Caki2 (cell line): ENCODE results near the gene PLCB3. TPM values are rescaled to one million over a fixed set of nuclear protein-coding genes. Genes with fewer than 3 reads are reported as not detected.

Source experiments
- DNase-seq: peaks from one replicate; pipeline ENCODE4 v3.0.0-alpha.2; 2015; ENCODE audit warnings: low read depth
- in situ Hi-C: cut with HindIII; loops from 2 replicates; pipeline ENCODE4 v1.10.0; 2016; ENCODE audit warnings: low sequenced_read_pairs, low pct_unique_long_range_greater_than_20kb, mixed read lengths
- total RNA-seq: library from RNA; depleted of rRNA; stranded (reverse); fragments of >200 nt; shearing (Covaris generic); gene quantifications from 2 replicates; pipeline ENCODE4 v1.2.3, GENCODE V29; 2014; ENCODE audit warnings: low replicate concordance

Gene PLCB3
- total RNA-seq, 1 experiment from 2014 or later, result 16.5 TPM

DNA sequence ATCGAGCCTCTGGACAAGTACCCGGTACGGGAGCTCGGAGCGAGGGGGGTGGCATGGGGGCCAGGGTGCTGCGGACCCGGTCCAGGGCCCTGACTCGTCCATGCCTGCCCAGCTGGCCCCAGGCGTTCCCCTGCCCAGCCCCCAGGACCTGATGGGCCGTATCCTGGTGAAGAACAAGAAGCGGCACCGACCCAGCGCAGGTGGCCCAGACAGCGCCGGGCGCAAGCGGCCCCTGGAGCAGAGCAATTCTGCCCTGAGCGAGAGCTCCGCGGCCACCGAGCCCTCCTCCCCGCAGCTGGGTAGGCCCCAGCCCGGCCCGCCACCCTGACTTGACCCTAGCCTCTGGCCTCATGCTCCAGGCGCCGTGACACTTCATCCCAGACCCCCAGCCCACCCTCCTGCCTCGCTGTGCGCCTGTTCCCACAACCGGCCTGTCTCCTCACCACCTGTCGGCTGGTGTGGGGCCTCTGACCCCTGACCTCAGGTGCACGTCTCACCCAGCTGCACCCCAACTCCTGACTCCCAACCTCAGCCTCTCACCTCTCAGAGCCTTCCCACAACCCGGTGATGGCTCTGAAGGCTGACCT, 7.7 kb downstream of the PLCB3 start:
- in situ Hi-C loops, result no loop called here
- DNase-seq, result no peak

DNA sequence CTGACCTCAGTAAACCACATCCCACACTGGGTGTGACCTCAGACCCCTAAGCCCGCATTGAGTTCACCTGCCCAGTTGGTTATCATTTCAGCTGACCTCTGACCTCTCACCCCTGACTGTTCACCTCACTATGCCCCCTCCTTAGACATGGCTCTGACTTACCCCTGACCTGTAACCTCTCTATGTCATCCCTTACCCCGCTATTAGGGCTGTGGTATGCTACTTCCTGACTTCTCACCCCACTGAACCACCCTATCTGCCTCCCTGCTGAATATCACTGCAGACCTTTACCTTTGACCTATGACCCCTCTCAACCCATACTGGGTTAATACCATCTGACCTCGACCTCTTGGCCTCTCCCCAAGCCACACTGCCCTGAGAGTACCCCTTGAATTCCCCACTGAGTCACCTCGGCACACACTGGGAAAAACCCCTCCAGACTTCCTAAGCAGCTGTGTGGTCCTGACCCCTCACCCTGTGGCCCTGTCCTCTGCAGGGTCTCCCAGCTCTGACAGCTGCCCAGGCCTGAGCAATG, 8.3 kb downstream of the PLCB3 start:
- in situ Hi-C loops, result no loop called here
- DNase-seq, result no peak

DNA sequence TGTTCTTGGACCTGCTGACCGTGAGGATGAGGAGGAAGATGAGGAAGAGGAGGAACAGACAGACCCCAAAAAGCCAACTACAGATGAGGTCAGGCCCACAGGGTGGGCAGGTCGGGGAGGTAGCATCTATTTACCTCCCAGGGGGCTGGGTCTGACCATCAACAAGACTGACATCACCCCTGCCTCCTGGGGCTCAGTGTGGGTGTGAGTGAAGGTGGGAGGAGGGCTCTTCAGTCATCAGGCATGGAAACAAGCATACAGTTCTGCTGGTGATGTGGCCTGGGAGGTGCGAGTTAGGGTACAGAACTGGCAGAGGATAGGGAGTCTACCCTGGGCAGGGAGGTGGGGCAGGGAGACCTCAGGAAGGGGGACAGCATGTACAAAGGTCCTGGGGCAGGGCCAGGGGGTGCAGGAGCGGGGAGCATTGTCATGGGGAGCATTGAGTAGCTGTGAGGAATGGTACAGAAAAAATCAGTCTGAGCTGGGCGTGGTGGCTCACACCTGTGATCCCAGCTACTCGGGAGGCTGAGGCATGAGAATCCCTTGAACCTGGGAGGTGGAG, 8.9 kb downstream of the PLCB3 start:
- no peak for DNase-seq
- in situ Hi-C loops, result no loop called here

DNA sequence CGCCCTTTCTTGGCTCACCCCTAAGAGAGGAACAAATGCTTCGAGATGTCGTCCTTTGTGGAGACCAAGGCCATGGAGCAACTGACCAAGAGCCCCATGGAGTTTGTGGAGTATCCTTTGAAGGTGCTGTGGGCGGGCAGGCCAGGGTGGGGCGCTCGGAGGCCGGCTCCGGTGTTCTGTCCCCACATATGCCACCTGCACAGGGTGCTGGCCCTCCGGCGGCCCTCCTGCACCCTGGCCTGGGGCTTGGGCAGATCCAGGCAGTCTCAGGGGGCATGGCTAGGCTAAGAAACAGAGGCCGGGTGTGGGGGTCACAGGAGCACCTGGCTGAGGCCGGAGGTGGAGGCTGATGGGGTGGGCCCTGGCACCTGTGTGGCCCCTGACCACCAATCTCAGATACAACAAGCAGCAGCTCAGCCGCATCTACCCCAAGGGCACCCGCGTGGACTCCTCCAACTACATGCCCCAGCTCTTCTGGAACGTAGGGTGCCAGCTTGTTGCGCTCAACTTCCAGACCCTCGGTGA, 10.3 kb downstream of the PLCB3 start:
- in situ Hi-C loops, result no loop called here
- DNase-seq, result no peak

DNA sequence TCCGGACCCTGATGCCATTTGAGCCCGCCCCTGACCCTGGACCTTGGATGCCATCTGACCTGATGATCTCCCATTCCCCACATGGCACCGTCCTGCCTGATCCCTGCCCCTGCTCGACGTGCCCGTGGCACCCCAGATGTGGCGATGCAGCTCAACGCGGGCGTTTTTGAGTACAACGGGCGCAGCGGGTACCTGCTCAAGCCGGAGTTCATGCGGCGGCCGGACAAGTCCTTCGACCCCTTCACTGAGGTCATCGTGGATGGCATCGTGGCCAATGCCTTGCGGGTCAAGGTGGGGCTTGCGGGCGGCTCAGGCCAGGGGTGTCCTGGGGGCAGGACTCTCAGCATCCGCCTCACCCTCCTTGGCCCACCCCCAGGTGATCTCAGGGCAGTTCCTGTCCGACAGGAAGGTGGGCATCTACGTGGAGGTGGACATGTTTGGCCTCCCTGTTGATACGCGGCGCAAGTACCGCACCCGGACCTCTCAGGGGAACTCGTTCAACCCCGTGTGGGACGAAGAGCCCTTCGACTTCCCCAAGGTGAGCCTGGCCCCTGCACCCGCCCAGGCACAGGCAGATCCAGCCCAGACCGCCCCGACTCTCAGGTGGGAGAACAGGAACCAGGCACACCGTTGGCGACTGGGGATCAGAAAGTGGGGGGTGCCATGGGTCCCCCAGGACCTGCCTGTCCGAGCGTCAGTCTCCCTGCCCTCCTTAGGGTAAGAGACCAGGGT, 11.1 kb downstream of the PLCB3 start:
- in situ Hi-C loops, result no loop called here

DNA sequence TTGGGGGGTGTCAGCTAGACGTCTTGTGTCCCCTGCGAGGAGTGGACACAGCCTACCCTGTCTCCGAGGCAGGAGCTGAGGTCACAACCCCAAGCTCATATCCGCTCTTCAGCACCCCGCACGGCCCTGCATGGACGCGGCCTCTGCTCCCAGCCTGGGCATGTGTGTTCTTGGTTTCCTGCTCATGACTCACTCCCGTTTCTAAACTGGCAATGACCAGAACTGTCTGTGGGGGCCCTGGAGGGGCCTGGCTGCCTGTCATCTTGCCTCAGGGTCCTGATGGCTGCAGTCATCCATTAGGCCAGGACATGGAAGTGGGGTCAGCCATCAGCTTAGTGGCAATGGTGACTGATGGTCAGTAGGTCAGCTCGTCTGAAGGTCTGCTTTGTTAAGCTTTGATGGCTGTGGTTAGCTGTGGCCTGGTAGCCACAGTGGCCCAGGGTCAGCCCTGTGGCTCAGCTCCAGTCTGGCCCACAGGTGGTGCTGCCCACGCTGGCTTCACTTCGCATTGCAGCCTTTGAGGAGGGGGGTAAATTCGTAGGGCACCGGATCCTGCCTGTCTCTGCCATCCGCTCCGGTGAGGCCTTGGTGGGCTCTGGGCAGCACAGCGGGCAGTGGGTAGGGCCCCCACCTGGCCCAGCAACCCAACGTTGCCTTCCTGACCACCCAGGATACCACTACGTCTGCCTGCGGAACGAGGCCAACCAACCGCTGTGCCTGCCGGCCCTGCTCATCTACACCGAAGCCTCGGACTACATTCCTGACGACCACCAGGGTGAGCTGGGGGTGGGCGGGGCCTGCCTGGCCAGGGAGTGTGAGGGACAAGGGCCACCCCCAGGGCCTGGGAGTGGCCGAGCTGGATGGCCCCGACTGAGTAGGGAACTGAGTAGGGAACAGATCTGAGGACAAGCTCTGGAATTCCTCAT, 12.0 kb downstream of the PLCB3 start:
- DNase-seq, result no peak
- in situ Hi-C loops, result no loop called here

More for the DNA sequence above, 11.1 kb downstream of the PLCB3 start:
- no peak for DNase-seq

DNA sequence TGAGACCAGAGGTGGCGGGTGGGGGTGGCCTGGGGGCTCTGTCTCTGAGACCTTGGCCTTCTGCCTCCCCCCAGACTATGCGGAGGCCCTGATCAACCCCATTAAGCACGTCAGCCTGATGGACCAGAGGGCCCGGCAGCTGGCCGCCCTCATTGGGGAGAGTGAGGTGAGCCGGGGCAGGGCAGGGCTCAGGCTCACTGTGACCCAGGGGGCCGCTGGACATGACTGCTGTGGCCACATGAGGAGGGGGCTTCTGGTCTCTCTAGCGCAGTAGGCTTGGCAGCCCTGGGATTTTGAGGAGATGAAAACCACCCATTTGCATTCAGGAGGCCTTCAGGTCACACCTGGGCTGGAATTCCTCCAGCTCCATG, 12.6 kb downstream of the PLCB3 start:
- in situ Hi-C loops, result no loop called here
- no peak for DNase-seq

DNA sequence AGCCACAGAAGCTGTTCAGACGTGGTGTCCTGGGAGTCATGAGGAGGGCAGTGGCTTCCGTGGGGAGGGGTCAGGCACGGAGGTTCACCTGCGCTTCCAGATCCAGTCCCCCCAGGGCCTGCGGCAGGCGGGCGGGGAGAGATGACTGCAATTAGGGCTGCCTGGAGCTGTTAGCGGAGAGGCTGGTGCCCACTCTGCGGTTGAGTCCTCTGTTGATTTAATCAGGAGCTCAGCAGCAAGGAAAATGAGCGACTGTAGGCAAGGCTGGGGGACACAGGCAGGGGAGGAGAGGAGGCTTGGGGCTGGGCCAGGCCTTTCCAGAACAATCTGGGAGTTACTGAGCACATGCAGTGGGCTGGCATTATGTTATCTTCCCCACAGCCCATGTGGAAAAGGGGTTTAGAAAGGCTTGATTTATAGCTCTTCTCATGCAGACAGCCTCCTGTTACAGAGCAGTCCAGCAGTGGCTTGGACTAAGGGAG, 13.1 kb downstream of the PLCB3 start:
- in situ Hi-C loops, result no loop called here
- DNase-seq, result no peak

DNA sequence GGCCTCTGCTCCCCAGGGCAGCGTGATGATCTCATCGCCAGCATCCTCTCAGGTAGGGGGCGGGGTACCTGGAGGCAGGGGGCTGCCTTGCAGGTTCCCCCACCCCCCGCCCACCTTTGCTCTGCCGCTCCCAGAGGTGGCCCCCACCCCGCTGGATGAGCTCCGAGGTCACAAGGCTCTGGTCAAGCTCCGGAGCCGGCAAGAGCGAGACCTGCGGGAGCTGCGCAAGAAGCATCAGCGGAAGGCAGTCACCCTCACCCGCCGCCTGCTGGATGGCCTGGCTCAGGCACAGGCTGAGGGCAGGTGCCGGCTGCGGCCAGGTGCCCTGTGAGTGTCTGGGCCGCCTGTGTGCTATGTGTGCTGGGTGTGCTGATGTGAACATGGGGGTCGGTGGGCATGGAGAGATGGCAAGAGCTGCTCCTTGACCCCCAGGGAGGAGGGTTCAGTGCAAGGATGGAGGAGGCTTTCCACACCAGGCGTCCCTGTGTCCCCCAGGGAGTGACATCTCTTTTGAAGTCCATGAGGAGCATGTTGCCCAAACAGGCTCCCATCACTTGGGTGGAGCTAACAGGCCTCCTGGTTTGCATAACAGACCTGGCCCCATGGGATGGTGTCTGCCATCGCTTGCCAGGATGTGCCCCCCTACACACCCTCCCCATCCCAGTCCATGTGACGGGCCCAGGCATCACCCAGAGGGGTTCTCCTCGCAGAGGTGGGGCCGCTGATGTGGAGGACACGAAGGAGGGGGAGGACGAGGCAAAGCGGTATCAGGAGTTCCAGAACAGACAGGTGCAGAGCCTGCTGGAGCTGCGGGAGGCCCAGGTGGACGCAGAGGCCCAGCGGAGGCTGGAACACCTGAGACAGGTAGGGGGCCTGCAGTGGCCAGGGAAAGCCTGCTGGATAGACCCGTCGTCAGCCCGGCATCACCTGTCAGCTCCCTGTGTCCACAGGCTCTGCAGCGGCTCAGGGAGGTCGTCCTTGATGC, 14.1 kb downstream of the PLCB3 start:
- in situ Hi-C loops, result no loop called here
- no peak for DNase-seq

DNA sequence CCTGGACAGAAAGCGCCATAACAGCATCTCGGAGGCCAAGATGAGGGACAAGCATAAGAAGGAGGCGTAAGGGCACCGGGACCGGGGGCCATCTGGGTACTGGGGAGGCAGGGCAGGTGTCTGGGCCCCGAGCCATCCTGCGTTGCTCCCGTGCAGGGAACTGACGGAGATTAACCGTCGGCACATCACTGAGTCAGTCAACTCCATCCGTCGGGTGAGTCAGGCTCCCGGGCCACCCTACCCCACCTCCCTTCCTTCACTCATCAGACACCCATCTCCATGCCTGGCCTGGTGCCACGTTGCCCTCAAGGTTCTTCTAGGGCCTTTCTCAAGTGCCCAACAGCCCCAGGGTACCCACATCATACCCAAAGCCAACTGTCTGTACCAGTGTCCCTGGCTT, 15.0 kb downstream of the PLCB3 start:
- in situ Hi-C loops, result no loop called here
- no peak for DNase-seq

DNA sequence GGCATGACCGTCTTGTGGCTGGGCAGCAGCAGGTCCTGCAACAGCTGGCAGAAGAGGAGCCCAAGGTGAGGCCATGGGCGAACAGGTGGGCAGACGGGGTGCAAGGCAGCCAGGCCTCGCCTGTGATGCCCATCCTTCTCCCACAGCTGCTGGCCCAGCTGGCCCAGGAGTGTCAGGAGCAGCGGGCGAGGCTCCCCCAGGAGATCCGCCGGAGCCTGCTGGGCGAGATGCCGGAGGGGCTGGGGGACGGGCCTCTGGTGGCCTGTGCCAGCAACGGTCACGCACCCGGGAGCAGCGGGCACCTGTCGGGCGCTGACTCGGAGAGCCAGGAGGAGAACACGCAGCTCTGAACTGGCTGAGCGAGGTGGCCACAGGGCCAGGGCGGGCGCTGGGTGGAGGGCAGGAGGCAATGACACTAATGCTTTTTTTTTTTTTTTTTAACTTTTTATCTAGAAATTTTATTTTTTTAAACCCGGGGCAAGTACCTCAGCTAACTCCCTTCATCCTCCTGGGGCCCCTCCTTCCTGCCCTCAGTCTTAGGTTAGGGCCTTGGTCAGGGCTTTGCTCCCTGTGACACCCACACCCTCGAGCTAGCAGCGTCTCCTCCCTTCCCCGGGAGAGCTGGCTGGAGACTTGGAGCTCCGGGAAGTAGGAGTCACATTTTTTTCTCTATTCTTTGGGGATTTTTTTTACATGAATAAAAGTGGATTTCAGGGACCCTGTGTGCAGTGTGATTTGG, 16.0 kb downstream of the PLCB3 start:
- in situ Hi-C loops, result no loop called here
- no peak for DNase-seq

DNA sequence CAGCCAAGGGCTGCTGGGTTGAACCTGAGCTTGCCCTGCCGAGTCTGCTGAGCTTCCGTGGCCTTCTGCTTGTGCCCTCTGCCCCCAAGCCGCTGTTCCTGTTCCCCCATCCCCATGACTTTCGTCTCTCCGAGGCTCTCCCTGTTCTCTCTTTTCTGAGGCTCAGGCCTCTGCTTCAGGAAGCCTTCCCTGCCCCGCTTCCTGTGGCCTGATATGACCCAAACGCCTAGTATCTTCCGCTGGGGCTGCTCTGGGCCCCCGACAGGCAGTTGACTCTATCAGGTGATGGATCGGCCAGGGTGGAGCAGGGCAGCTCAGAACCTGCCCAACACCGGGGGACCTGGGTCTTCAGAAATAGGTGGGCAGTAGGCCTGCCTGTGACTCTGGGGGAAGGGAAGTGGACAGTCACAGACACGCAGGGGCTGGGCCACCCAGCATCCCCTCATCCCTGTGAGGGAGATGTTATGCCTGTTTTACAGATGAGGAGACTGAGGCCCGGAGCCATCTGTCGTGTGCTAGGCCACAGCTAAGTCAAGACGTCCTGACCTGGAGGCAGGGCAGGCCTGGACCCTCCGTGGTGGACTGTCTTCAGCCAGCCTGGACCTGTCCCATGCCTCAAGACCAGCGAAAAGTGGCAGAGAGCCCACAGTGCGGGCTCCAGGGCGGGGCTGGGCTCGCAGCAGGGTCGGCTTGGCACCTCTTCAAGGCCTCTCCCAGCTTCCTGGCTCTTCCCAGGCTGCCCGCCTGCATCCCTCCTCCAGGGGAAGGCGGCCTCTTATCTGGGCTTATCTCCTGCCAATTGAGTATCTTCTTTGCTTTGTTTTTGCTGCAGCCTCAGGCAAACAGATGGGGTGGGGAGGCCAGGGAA, 16.9 kb downstream of the PLCB3 start:
- in situ Hi-C loops, result no loop called here
- DNase-seq, result peak; percentile 44

DNA sequence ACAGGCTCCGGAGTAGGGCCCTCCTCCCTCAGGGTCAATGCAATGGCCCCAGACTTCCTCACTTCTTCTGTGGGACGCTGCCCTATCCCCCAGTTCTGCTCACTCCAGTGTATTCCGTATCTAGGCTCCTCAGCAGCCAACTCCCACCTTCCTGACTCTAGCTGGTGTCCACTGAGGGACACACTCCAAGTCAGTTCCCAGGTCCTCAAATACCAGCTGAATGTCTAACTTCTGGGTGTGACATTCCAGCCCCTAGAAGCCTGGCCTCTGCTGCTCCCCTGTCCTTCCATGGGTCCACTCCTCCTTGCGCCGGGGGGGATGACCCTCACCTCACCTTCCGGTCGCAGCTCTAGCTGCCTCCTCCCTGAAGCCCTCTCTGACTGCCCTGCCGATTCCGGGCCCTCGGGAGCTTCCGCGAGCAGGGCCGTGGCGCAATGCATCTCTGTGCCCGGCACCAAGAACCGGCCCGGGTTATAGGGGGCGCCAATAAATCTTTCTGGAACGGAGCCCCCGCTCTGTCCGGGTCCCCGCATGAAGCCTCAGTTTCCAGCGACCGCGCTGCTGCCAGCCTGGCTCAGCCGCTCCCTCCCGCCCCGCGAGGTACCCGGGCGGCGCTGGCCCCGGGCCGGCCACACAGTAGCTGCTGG, 17.7 kb downstream of the PLCB3 start:
- in situ Hi-C loops, result no loop called here
- peak; percentile 50 for DNase-seq

DNA sequence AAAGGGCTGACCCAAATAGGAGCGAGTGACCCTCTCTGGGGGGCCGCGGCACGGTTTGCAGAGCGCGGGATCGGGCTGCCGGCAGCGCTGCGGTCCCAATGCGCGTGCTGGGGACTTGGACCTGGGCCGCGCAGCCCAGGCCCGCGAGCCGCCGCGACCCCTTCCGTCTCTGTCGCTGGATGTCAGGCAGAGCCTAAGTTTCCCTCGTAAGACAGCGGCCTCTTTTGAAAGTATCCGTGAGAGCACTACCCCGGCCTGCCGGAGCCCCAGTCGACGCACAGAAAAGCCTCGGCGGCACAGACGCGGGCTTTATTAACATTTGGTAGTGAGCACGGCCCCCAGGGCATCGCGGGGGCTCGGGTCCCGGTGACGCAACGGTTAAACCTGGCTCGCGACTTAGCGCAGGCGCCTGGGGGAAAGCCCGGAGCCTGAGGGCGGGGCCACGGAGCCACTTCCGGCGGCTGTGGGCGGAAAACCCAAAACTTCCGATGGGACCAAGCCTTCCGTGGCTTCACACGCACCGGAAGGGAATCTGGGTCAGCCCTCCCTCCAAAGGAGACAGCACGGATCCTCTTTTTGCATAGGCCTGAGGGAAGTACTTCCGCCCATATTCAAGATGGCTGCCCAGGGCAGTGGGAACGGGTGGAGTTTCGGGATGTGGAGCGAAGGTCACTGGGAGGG, 18.4 kb downstream of the PLCB3 start:
- in situ Hi-C loops, result no loop called here
- peak; percentile 99 for DNase-seq
